ENCODE data around the gene TAGLN3. TPM values are rescaled to one million over a fixed set of nuclear protein-coding genes. Genes with fewer than 3 reads are reported as not detected.

TAGLN3 gene
- total RNA-seq, 4 donors from 2014 or later, result 0.22 to 2.6 TPM; not detected in 2

GRCh38 chr3:112019716-112020115 lies 21.0 kb downstream of the TAGLN3 start:
- Histone ChIP-seq H3K4me3 (replicated peaks in 1 of 3) (no peak overlapping the region), H3K36me3 (no peaks in the 10 kb centered on the region), H3K27ac (no peak overlapping the region), H3K4me1 (no peaks in the 10 kb centered on the region), H3K9me3 (no peaks in the 10 kb centered on the region), H3K27me3 (no peaks in the 10 kb centered on the region)
- DNase-seq, result no peak
- no peak for TF ChIP-seq CTCF (IDR thresholded peaks at IDR 0.05)
- no peak for TF ChIP-seq POLR2A (IDR thresholded peaks at IDR 0.05)
- intact Hi-C loops (cut with DNase I), result no loop called here
- 84 to 90% methylated on average over 1 of the region's 1 CpG for WGBS, 2 donors

GRCh38 chr3:112020674-112021085 lies 22.0 kb downstream of the TAGLN3 start:
- WGBS, 2 donors, result 76 to 78% methylated on average over 1 of the region's 1 CpG
- H3K36me3 ChIP-seq, result no peaks in the 10 kb centered on the region
- no peak overlapping the region for H3K27ac ChIP-seq
- no peak for DNase-seq
- H3K4me1 ChIP-seq, result no peaks in the 10 kb centered on the region
- TF ChIP-seq CTCF (IDR thresholded peaks at IDR 0.05) (no peak), POLR2A (IDR thresholded peaks at IDR 0.05) (no peak)
- H3K9me3 ChIP-seq, result no peaks in the 10 kb centered on the region
- intact Hi-C loops (cut with DNase I), result no loop called here
- no peaks in the 10 kb centered on the region for H3K27me3 ChIP-seq
- H3K4me3 ChIP-seq (replicated peaks in 1 of 3), result no peak overlapping the region

GRCh38 chr3:112027142-112027541 lies 28.4 kb downstream of the TAGLN3 start:
- WGBS, 2 donors, result 94 to 96% methylated on average over 4 of the region's 4 CpGs
- no peaks in the 10 kb centered on the region for H3K27me3 ChIP-seq
- intact Hi-C loops (cut with DNase I), result no loop called here
- no peak for DNase-seq
- no peak for TF ChIP-seq POLR2A (IDR thresholded peaks at IDR 0.05)
- no peak for TF ChIP-seq CTCF (IDR thresholded peaks at IDR 0.05)
- H3K27ac ChIP-seq, result no peak overlapping the region
- no peaks in the 10 kb centered on the region for H3K4me1 ChIP-seq
- no peaks in the 10 kb centered on the region for H3K9me3 ChIP-seq
- H3K36me3 ChIP-seq, result no peaks in the 10 kb centered on the region
- no peak overlapping the region for H3K4me3 ChIP-seq (replicated peaks in 1 of 3)

- no peak for DNase-seq
- no peaks in the 10 kb centered on the region for H3K27me3 ChIP-seq
- no peak overlapping the region for H3K4me3 ChIP-seq (replicated peaks in 1 of 3)
- WGBS, 2 donors, result 34 to 49% methylated on average over 4 of the region's 4 CpGs
- no peaks in the 10 kb centered on the region for H3K36me3 ChIP-seq
- intact Hi-C loops (cut with DNase I), result no loop called here
- no peaks in the 10 kb centered on the region for H3K4me1 ChIP-seq
- TF ChIP-seq POLR2A (IDR thresholded peaks at IDR 0.05) (no peak), CTCF (IDR thresholded peaks at IDR 0.05) (no peak)
- no peak overlapping the region for H3K27ac ChIP-seq
- H3K9me3 ChIP-seq, result no peaks in the 10 kb centered on the region
Measured at GRCh38 chr3:112027826-112028225, 29.1 kb downstream of the TAGLN3 start.

GRCh38 chr3:112030901-112031300 lies 32.2 kb downstream of the TAGLN3 start:
- no peak for DNase-seq
- Histone ChIP-seq H3K4me1 (no peaks in the 10 kb centered on the region), H3K36me3 (no peaks in the 10 kb centered on the region), H3K9me3 (no peaks in the 10 kb centered on the region), H3K27ac (no peak overlapping the region), H3K4me3 (replicated peaks in 1 of 3) (no peak overlapping the region), H3K27me3 (no peaks in the 10 kb centered on the region)
- TF ChIP-seq CTCF (IDR thresholded peaks at IDR 0.05) (no peak), POLR2A (IDR thresholded peaks at IDR 0.05) (no peak)
- 91 to 93% methylated on average over 5 of the region's 5 CpGs for WGBS, 2 donors
- intact Hi-C loops (cut with DNase I), result no loop called here
